Parathyroid adenoma (tissue), 2 donors: ENCODE data around the gene POLE4.

Source experiments
- H2AFZ ChIP-seq: fragments of 300-600 bp; sonication (generic); one replicate; pipeline ENCODE4 v1.7.0; 2017; ENCODE audit warnings: antibody characterized with exemption, mild to moderate bottlenecking
- H3K27ac ChIP-seq: fragments of 300-600 bp; sonication (generic); one replicate; pipeline ENCODE4 v1.7.0; 2017
- H3K27me3 ChIP-seq: fragments of 300-600 bp; sonication (generic); one replicate; pipeline ENCODE4 v1.7.0; 2017; ENCODE audit warnings: low read length; ENCODE audit not compliant: control insufficient read depth, insufficient read depth
- H3K36me3 ChIP-seq: fragments of 300-600 bp; sonication (generic); one replicate; pipeline ENCODE4 v1.7.0; 2017; ENCODE audit warnings: low read length; ENCODE audit not compliant: control insufficient read depth, insufficient read depth
- H3K4me1 ChIP-seq: fragments of 300-600 bp; sonication (generic); one replicate; pipeline ENCODE4 v1.7.0; 2017; ENCODE audit warnings: control low read depth
- H3K4me2 ChIP-seq: fragments of 300-600 bp; sonication (generic); one replicate; pipeline ENCODE4 v1.7.0; 2017; ENCODE audit warnings: low read length
- H3K4me3 ChIP-seq: fragments of 300-600 bp; sonication (generic); one replicate; pipeline ENCODE4 v1.7.0; 2017; ENCODE audit warnings: low read depth, low read length
- H3K79me2 ChIP-seq: fragments of 300-600 bp; sonication (generic); one replicate; pipeline ENCODE4 v1.7.0; 2017; ENCODE audit warnings: control low read depth
- H3K9ac ChIP-seq: fragments of 300-600 bp; sonication (generic); one replicate; pipeline ENCODE4 v1.7.0; 2017; ENCODE audit warnings: mild to moderate bottlenecking
- H3K9me3 ChIP-seq: fragments of 300-600 bp; sonication (generic); one replicate; pipeline ENCODE4 v1.7.0; 2017; ENCODE audit warnings: low read length; ENCODE audit not compliant: control insufficient read depth
- TF ChIP-seq, protein P1 (sequence below): fragments of 300-600 bp; sonication (generic); IDR thresholded peaks from one replicate; pipeline ENCODE4 v1.7.0; 2017; ENCODE audit warnings: antibody characterized with exemption, mild to moderate bottlenecking
- donor health status: primary hyperparathyroidism.

Gene POLE4, protein sequence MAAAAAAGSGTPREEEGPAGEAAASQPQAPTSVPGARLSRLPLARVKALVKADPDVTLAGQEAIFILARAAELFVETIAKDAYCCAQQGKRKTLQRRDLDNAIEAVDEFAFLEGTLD

DNA sequence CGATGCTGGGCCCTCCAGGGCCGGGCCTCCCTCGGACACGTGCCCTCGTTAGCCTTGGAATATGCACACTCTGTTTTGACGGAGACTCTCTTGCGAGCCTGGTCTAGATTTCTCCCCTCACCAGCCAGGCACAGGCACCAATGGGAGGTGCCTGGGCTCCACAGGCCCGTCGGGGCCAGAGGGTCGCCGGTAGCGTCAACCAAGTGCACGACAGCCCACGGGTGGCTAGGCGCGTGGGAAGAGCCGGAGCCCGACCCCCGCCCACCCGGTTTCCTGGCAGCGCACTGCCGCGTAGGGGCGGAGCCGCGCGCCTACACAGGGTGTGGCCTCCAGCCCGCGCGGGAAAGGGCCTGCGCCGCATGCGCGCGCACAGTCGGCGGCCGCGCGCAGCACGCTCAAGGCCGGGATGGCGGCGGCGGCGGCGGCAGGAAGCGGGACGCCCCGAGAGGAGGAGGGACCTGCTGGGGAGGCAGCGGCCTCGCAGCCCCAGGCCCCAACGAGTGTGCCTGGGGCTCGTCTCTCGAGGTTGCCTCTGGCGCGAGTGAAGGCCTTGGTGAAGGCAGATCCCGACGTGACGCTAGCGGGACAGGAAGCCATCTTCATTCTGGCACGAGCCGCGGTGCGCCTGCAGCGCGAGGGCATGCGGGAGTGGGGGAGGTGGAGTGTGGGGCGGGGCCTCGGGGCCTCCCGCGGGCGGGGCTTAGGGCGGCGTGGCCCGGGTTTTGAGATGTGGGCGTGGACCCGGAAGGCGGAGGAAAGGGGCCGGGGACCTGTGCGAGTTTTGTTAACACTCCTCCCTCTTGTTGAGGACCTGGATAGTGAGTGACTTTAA is at the start of gene POLE4:
TSS of gene POLE4 (plus strand) at position 370 of the 832 bp plus-strand sequence. CDS start at position 407, 37 bp downstream.
- Histone ChIP-seq H2AFZ (peak within 1 kb of the TSS; percentile 96), H3K9me3 (no peaks in the 10 kb centered on the region), H3K4me3 (peak within 1 kb of the TSS; percentile 65), H3K9ac (peak within 1 kb of the TSS; percentile 37), H3K27me3 (no peaks in the 10 kb centered on the region), H3K27ac (peak within 1 kb of the TSS; percentile 90), H3K4me1 (no peaks in the 10 kb centered on the region), H3K36me3 (no peaks in the 10 kb centered on the region), H3K4me2 (peak within 1 kb of the TSS; percentile 60), H3K79me2 (no peaks in the 10 kb centered on the region)
- TF ChIP-seq, protein P1, sequence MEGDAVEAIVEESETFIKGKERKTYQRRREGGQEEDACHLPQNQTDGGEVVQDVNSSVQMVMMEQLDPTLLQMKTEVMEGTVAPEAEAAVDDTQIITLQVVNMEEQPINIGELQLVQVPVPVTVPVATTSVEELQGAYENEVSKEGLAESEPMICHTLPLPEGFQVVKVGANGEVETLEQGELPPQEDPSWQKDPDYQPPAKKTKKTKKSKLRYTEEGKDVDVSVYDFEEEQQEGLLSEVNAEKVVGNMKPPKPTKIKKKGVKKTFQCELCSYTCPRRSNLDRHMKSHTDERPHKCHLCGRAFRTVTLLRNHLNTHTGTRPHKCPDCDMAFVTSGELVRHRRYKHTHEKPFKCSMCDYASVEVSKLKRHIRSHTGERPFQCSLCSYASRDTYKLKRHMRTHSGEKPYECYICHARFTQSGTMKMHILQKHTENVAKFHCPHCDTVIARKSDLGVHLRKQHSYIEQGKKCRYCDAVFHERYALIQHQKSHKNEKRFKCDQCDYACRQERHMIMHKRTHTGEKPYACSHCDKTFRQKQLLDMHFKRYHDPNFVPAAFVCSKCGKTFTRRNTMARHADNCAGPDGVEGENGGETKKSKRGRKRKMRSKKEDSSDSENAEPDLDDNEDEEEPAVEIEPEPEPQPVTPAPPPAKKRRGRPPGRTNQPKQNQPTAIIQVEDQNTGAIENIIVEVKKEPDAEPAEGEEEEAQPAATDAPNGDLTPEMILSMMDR, result no peak

DNA sequence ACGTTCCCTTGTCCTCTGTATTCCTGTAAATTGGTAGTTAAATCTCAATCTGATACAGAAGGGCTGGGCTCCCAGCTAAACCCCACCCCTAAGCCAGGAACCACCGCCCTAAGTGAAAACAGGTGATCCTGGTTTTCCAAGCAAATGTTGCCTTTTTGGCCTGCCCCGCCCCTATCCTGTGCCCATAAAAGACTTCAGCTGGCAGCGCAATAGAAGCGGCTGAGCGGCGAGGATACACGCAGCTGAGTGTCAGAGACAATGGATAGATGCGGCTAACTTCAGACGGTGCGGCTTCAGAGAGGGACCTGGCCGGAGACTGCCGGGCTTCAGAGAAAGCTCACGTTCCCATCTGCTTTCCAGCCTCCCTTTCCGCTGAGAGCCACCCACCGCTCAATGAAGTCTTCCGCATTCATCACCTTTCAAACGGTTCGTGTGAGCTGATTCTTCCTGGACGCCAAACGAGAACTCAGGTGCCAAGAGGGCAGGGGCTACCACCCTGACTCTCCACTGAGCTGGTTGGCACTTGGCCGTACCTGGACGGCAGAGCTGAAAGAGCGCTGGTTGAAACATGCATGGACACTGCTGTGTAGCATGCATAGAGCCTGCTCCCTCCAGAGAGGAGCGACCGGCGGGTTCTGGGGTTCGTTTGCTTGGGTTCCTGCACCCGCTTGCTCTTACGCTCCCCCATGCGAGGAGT is 49.5 kb upstream of the POLE4 start:
- H3K27ac ChIP-seq, result no peak overlapping the region
- H3K9me3 ChIP-seq, result no peaks in the 10 kb centered on the region
- H3K27me3 ChIP-seq, result no peaks in the 10 kb centered on the region
- no peaks in the 10 kb centered on the region for H3K36me3 ChIP-seq
- H3K79me2 ChIP-seq, result no peaks in the 10 kb centered on the region
- no peaks in the 10 kb centered on the region for H3K4me1 ChIP-seq
- H3K4me3 ChIP-seq, result no peak overlapping the region
- no peak overlapping the region for H3K9ac ChIP-seq
- TF ChIP-seq, protein P1, result no peak
- peak overlapping the region; percentile 28 for H3K4me2 ChIP-seq
- H2AFZ ChIP-seq, result peak overlapping the region; percentile 22

DNA sequence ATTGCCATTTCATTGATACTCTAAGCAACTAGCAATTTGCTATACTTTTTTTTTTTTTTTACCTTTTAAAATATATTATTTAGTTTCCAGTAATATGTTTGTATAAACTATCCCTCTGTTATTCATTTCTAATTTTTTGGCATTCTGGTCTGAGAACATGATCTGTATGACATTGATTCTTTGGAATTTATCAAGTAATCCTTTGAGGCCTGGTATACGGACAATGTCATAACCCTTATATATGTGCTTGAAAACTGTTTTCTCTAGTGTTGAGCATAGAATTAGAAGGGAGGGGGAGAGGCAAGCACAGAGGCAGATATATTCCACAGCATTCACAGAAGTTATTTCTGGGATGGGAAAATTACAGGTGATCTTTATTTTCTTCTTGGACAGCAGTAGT is 48.2 kb upstream of the POLE4 start:
- Histone ChIP-seq H3K9ac (no peak overlapping the region), H3K27ac (no peak overlapping the region), H3K9me3 (no peaks in the 10 kb centered on the region), H2AFZ (no peak overlapping the region), H3K4me1 (no peaks in the 10 kb centered on the region), H3K4me2 (no peak overlapping the region), H3K36me3 (no peaks in the 10 kb centered on the region), H3K27me3 (no peaks in the 10 kb centered on the region), H3K79me2 (no peaks in the 10 kb centered on the region), H3K4me3 (no peak overlapping the region)
- TF ChIP-seq, protein P1, result no peak

DNA sequence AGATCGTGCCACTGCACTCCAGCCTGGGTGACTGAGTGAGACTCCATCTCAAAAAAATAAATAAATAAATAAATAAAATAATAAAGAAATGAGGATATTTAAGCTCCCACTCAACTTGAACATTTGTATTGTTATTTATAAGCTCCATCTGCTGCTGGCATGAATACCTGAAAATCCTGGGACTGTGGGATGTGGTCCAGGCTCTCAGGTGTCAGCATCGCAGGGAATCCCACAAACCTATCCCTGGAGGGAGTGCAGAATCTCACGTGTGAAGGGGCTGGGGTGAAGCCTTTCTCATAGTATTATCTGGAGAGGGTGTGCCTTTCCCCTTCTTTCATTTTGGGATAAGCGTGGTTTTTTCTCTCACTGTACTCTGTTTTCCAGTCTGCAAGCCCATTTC is 47.4 kb upstream of the POLE4 start:
- Histone ChIP-seq H3K27ac (no peak overlapping the region), H2AFZ (no peak overlapping the region), H3K79me2 (no peaks in the 10 kb centered on the region), H3K9ac (no peak overlapping the region), H3K27me3 (no peaks in the 10 kb centered on the region), H3K36me3 (no peaks in the 10 kb centered on the region), H3K4me3 (no peak overlapping the region), H3K4me1 (no peaks in the 10 kb centered on the region), H3K4me2 (no peak overlapping the region), H3K9me3 (no peaks in the 10 kb centered on the region)
- TF ChIP-seq, protein P1, result no peak
